Calu3 (cell line): Measurements from ENCODE around the gene TUBAL3. TPM values are rescaled to one million over a fixed set of nuclear protein-coding genes. Genes with fewer than 3 reads are reported as not detected.

ENCODE experiments used
- BruUV-seq: library from RNA; stranded (reverse); fragments of 400-500 nt; replicated peaks from 2 replicates; lab custom pipeline; 2021; lab: Mats Ljungman, UMichigan
- CTCF ChIA-PET: fragments of 300-600 bp; sonication (Branson Sonifier 250); formaldehyde crosslinking; loops from one replicate; lab custom pipeline; 2022; ENCODE audit warnings: antibody characterized with exemption; lab: Charles Lee
- DNase-seq: peaks from one replicate; pipeline ENCODE4 v3.0.0; 2022
- H3K27ac Mint-ChIP-seq: one replicate; pipeline ENCODE4 v1.8.0; 2022; ENCODE audit warnings: mixed read lengths; ENCODE audit not compliant: unreplicated experiment
- H3K27me3 Mint-ChIP-seq: one replicate; pipeline ENCODE4 v1.8.0; 2022; ENCODE audit warnings: mixed read lengths; ENCODE audit not compliant: unreplicated experiment
- H3K36me3 Mint-ChIP-seq: one replicate; pipeline ENCODE4 v1.8.0; 2022; ENCODE audit warnings: mild to moderate bottlenecking, moderate library complexity, mixed read lengths; ENCODE audit not compliant: insufficient read depth, unreplicated experiment
- H3K4me1 Mint-ChIP-seq: one replicate; pipeline ENCODE4 v1.8.0; 2022; ENCODE audit warnings: mild to moderate bottlenecking, low read depth, mixed read lengths; ENCODE audit not compliant: unreplicated experiment
- H3K4me3 Mint-ChIP-seq: one replicate; pipeline ENCODE4 v1.8.0; 2022; ENCODE audit warnings: mild to moderate bottlenecking, low read depth, moderate library complexity, mixed read lengths; ENCODE audit not compliant: unreplicated experiment
- H3K9me3 Mint-ChIP-seq: one replicate; pipeline ENCODE4 v1.8.0; 2022; ENCODE audit warnings: low read depth, mixed read lengths; ENCODE audit not compliant: unreplicated experiment
- CTCF ChIP-seq: fragments of 200-600 bp; IDR thresholded peaks from one replicate; pipeline ENCODE4 v1.8.0; 2022; ENCODE audit warnings: antibody characterized with exemption; ENCODE audit not compliant: unreplicated experiment
- intact Hi-C: fragments of 100-400 bp; cut with micrococcal nuclease; formaldehyde crosslinking; loops from one replicate; pipeline ENCODE4 v1.10.0; 2022; ENCODE audit not compliant: unreplicated experiment
- total RNA-seq: library from RNA; stranded (reverse); gene quantifications from 2 replicates; pipeline ENCODE4 v1.2.3, GENCODE V29; 2022

TUBAL3 gene
- total RNA-seq, 1 experiment from 2014 or later = not detected

- H3K4me1 Mint-ChIP-seq = no peaks in the 10 kb centered on the region
- no peaks in the 10 kb centered on the region for H3K27me3 Mint-ChIP-seq
- BruUV-seq = no TSS peak
- intact Hi-C loops = no loop called here
- no peak overlapping the region for H3K27ac Mint-ChIP-seq
- CTCF ChIA-PET = no interaction called here
- H3K36me3 Mint-ChIP-seq = no peaks in the 10 kb centered on the region
- no peak overlapping the region for H3K4me3 Mint-ChIP-seq
- H3K9me3 Mint-ChIP-seq = no peaks in the 10 kb centered on the region
- no peak for DNase-seq
- TF ChIP-seq CTCF = no peak
Observed at GRCh38 chr10:5355594-5356301, 48.9 kb downstream of the TUBAL3 start.

GRCh38 chr10:5354068-5354467, 50.6 kb downstream of the TUBAL3 start:
- TF ChIP-seq CTCF = no peak
- Mint-ChIP-seq H3K36me3 (no peaks in the 10 kb centered on the region), H3K27ac (no peak overlapping the region), H3K27me3 (no peaks in the 10 kb centered on the region), H3K4me1 (no peaks in the 10 kb centered on the region), H3K4me3 (no peak overlapping the region), H3K9me3 (no peaks in the 10 kb centered on the region)
- intact Hi-C loops = no loop called here
- CTCF ChIA-PET = no interaction called here
- no TSS peak for BruUV-seq
- no peak for DNase-seq

- Mint-ChIP-seq H3K4me3 (no peak overlapping the region), H3K27ac (no peak overlapping the region), H3K4me1 (peaks cover 8% of the 10 kb centered on the region), H3K9me3 (peaks cover 3% of the 10 kb centered on the region), H3K36me3 (peaks cover 6% of the 10 kb centered on the region), H3K27me3 (no peaks in the 10 kb centered on the region)
- CTCF ChIA-PET = no interaction called here
- no TSS peak for BruUV-seq
- DNase-seq = no peak
- TF ChIP-seq CTCF = no peak
- intact Hi-C loops = no loop called here
Observed at GRCh38 chr10:5349362-5349761, 55.3 kb downstream of the TUBAL3 start.

- no peaks in the 10 kb centered on the region for H3K27me3 Mint-ChIP-seq
- no peak overlapping the region for H3K27ac Mint-ChIP-seq
- peaks cover 6% of the 10 kb centered on the region for H3K36me3 Mint-ChIP-seq
- H3K4me3 Mint-ChIP-seq = no peak overlapping the region
- CTCF ChIA-PET = no interaction called here
- H3K9me3 Mint-ChIP-seq = peaks cover 3% of the 10 kb centered on the region
- no TSS peak for BruUV-seq
- DNase-seq = no peak
- TF ChIP-seq CTCF = no peak
- intact Hi-C loops = no loop called here
- H3K4me1 Mint-ChIP-seq = peaks cover 14% of the 10 kb centered on the region
Observed at GRCh38 chr10:5346881-5347280, 57.7 kb downstream of the TUBAL3 start.
